Neural progenitor cell (in vitro differentiated cells): ENCODE data around the gene AHNAK2. TPM values are rescaled to one million over a fixed set of nuclear protein-coding genes. Genes with fewer than 3 reads are reported as not detected.

Experiments
- DNase-seq: peaks from one replicate; pipeline ENCODE4 v3.0.0-alpha.2; 2016; ENCODE audit warnings: low spot score
- H2AFZ ChIP-seq: fragments of 200-600 bp; sonication (generic); replicated peaks from 2 replicates; pipeline ENCODE4 v1.6.1; 2016; ENCODE audit warnings: antibody characterized with exemption
- H3F3A ChIP-seq: fragments of 200-600 bp; sonication (generic); 2 replicates; pipeline ENCODE4 v1.6.1; 2016; ENCODE audit warnings: antibody characterized with exemption, low read depth
- H3K27ac ChIP-seq: fragments of 200-600 bp; sonication (generic); 2 replicates; pipeline ENCODE4 v1.5.1; 2016; ENCODE audit warnings: mild to moderate bottlenecking
- H3K27me3 ChIP-seq: fragments of 200-600 bp; sonication (generic); 2 replicates; pipeline ENCODE4 v1.6.1; 2016; ENCODE audit warnings: mild to moderate bottlenecking, moderate library complexity
- H3K36me3 ChIP-seq: fragments of 200-600 bp; sonication (generic); 2 replicates; pipeline ENCODE4 v1.5.1; 2016
- H3K4me1 ChIP-seq: fragments of 200-600 bp; sonication (generic); 2 replicates; pipeline ENCODE4 v1.6.1; 2016; ENCODE audit warnings: mixed run types
- H3K4me2 ChIP-seq: fragments of 200-600 bp; sonication (generic); 2 replicates; pipeline ENCODE4 v1.6.1; 2016
- H3K4me3 ChIP-seq: fragments of 200-600 bp; sonication (generic); 2 replicates; pipeline ENCODE4 v1.5.1; 2016
- H3K79me2 ChIP-seq: fragments of 200-600 bp; sonication (generic); 2 replicates; pipeline ENCODE4 v1.6.1; 2016; ENCODE audit warnings: low read depth
- H3K9ac ChIP-seq: fragments of 200-600 bp; sonication (generic); 2 replicates; pipeline ENCODE4 v1.6.1; 2016
- H3K9me3 ChIP-seq: fragments of 200-600 bp; sonication (generic); 2 replicates; pipeline ENCODE4 v1.5.1; 2016; ENCODE audit warnings: low read depth
- H4K20me1 ChIP-seq: fragments of 200-600 bp; sonication (generic); 2 replicates; pipeline ENCODE4 v1.6.1; 2016; ENCODE audit warnings: low read depth
- H3K27ac Mint-ChIP-seq: 3 replicates; pipeline ENCODE4 v1.8.0; 2021; ENCODE audit warnings: mixed read lengths
- H3K27me3 Mint-ChIP-seq: 2 replicates; pipeline ENCODE4 v1.8.0; 2022; ENCODE audit warnings: low read depth, mild to moderate bottlenecking, inconsistent platforms, moderate library complexity, mixed read lengths; ENCODE audit not compliant: insufficient read depth
- H3K36me3 Mint-ChIP-seq: 3 replicates; pipeline ENCODE4 v1.8.0; 2021; ENCODE audit warnings: mixed read lengths
- H3K4me1 Mint-ChIP-seq: 3 replicates; pipeline ENCODE4 v1.8.0; 2021; ENCODE audit warnings: mixed read lengths
- H3K4me3 Mint-ChIP-seq: 3 replicates; pipeline ENCODE4 v1.8.0; 2021; ENCODE audit warnings: mild to moderate bottlenecking, moderate library complexity, mixed read lengths
- H3K9me3 Mint-ChIP-seq: 3 replicates; pipeline ENCODE4 v1.8.0; 2020; ENCODE audit warnings: mixed read lengths
- CTCF ChIP-seq: fragments of 200-600 bp; sonication (generic); IDR thresholded peaks from 2 replicates; pipeline ENCODE4 v1.5.1; 2017; ENCODE audit warnings: antibody characterized with exemption, mild to moderate bottlenecking
- EZH2 ChIP-seq: fragments of 200-600 bp; sonication (generic); IDR thresholded peaks from 2 replicates; pipeline ENCODE4 v1.6.1; 2017; ENCODE audit warnings: antibody characterized with exemption, mild to moderate bottlenecking, moderate library complexity
- EZH2phosphoT487 ChIP-seq: fragments of 200-600 bp; sonication (generic); IDR thresholded peaks from 2 replicates; pipeline ENCODE4 v1.6.1; 2017; ENCODE audit warnings: antibody characterized with exemption
- total RNA-seq: library from RNA; depleted of rRNA; stranded (reverse); fragments of >200 nt; gene quantifications from 2 replicates; pipeline ENCODE4 v1.2.3, GENCODE V29; 2015; ENCODE audit warnings: low replicate concordance

AHNAK2 gene
- total RNA-seq, 1 donor from 2014 or later = 0.77 TPM

- H3K4me3 ChIP-seq = no peak overlapping the region
- Mint-ChIP-seq H3K27me3 (peaks cover 6% of the 10 kb centered on the region), H3K9me3 (peaks cover 2% of the 10 kb centered on the region), H3K27ac (no peak overlapping the region), H3K4me3 (no peak overlapping the region), H3K36me3 (peaks cover 28% of the 10 kb centered on the region), H3K4me1 (no peaks in the 10 kb centered on the region)
- H3K79me2 ChIP-seq = no peaks in the 10 kb centered on the region
- H3K9me3 ChIP-seq = no peaks in the 10 kb centered on the region
- no peak overlapping the region for H2AFZ ChIP-seq
- H3K4me1 ChIP-seq = no peaks in the 10 kb centered on the region
- no peaks in the 10 kb centered on the region for H3K36me3 ChIP-seq
- H3K4me2 ChIP-seq = no peak overlapping the region
- H4K20me1 ChIP-seq = no peaks in the 10 kb centered on the region
- H3K27ac ChIP-seq = no peak overlapping the region
- TF ChIP-seq EZH2phosphoT487 (no peak), EZH2 (no peak), CTCF (no peak)
- no peak overlapping the region for H3K9ac ChIP-seq
- no peaks in the 10 kb centered on the region for H3F3A ChIP-seq
- DNase-seq = no peak
- no peaks in the 10 kb centered on the region for H3K27me3 ChIP-seq
Measured at GRCh38 chr14:104996483-104996882, 18.3 kb upstream of the AHNAK2 start.

- Histone ChIP-seq H3K27ac (no peak overlapping the region), H3F3A (no peaks in the 10 kb centered on the region), H3K9ac (no peak overlapping the region), H3K9me3 (no peaks in the 10 kb centered on the region), H3K4me3 (no peak overlapping the region), H3K4me2 (no peak overlapping the region), H3K79me2 (no peaks in the 10 kb centered on the region), H4K20me1 (no peaks in the 10 kb centered on the region), H3K4me1 (no peaks in the 10 kb centered on the region), H2AFZ (no peak overlapping the region), H3K36me3 (no peaks in the 10 kb centered on the region), H3K27me3 (no peaks in the 10 kb centered on the region)
- no peak overlapping the region for H3K4me3 Mint-ChIP-seq
- H3K36me3 Mint-ChIP-seq = peaks cover 28% of the 10 kb centered on the region
- H3K4me1 Mint-ChIP-seq = no peaks in the 10 kb centered on the region
- no peak for DNase-seq
- H3K27ac Mint-ChIP-seq = no peak overlapping the region
- H3K9me3 Mint-ChIP-seq = peaks cover 2% of the 10 kb centered on the region
- TF ChIP-seq EZH2phosphoT487 (no peak), CTCF (no peak), EZH2 (no peak)
- H3K27me3 Mint-ChIP-seq = peaks cover 6% of the 10 kb centered on the region
Measured at GRCh38 chr14:104996032-104996431, 17.9 kb upstream of the AHNAK2 start.

- DNase-seq = no peak
- H4K20me1 ChIP-seq = no peaks in the 10 kb centered on the region
- TF ChIP-seq CTCF (no peak), EZH2phosphoT487 (no peak), EZH2 (no peak)
- no peaks in the 10 kb centered on the region for H3K36me3 ChIP-seq
- H3K27me3 ChIP-seq = no peaks in the 10 kb centered on the region
- peaks cover 6% of the 10 kb centered on the region for H3K27me3 Mint-ChIP-seq
- H3K4me3 Mint-ChIP-seq = no peak overlapping the region
- H3K27ac ChIP-seq = no peak overlapping the region
- no peaks in the 10 kb centered on the region for H3K9me3 ChIP-seq
- H3K4me1 Mint-ChIP-seq = no peaks in the 10 kb centered on the region
- no peaks in the 10 kb centered on the region for H3K4me1 ChIP-seq
- H3K36me3 Mint-ChIP-seq = peaks cover 26% of the 10 kb centered on the region
- no peak overlapping the region for H2AFZ ChIP-seq
- no peak overlapping the region for H3K4me3 ChIP-seq
- H3K27ac Mint-ChIP-seq = peak overlapping the region; percentile 95
- H3K79me2 ChIP-seq = no peaks in the 10 kb centered on the region
- peaks cover 2% of the 10 kb centered on the region for H3K9me3 Mint-ChIP-seq
- H3K4me2 ChIP-seq = no peak overlapping the region
- no peaks in the 10 kb centered on the region for H3F3A ChIP-seq
- no peak overlapping the region for H3K9ac ChIP-seq
Measured at GRCh38 chr14:104994978-104995377, 16.8 kb upstream of the AHNAK2 start.
